H9 (cell line): ENCODE data around the gene NCLN. TPM values are rescaled to one million over a fixed set of nuclear protein-coding genes. Genes with fewer than 3 reads are reported as not detected.

ENCODE experiments used
- DNase-seq: peaks from one replicate; pipeline ENCODE4 v3.0.0-alpha.2; 2017
- H2AFZ ChIP-seq: one replicate; pipeline ENCODE4 v1.6.1; 2013; ENCODE audit warnings: mild to moderate bottlenecking, low read length, control low read depth, moderate library complexity
- H2AK5ac ChIP-seq: 2 replicates; pipeline ENCODE4 v1.6.1; 2013; ENCODE audit warnings: low read length, control low read depth, mixed read lengths; ENCODE audit not compliant: insufficient read length
- H2BK120ac ChIP-seq: one replicate; pipeline ENCODE4 v1.6.1; 2013; ENCODE audit warnings: low read depth, mild to moderate bottlenecking, low read length, control low read depth, inconsistent platforms; ENCODE audit not compliant: poor library complexity, severe bottlenecking
- H2BK12ac ChIP-seq: 2 replicates; pipeline ENCODE4 v1.6.1; 2013; ENCODE audit warnings: low read length, control low read depth, mixed read lengths, low read depth; ENCODE audit not compliant: insufficient read length
- H2BK15ac ChIP-seq: 2 replicates; pipeline ENCODE4 v1.6.1; 2013; ENCODE audit warnings: low read depth, low read length, control low read depth
- H2BK20ac ChIP-seq: one replicate; pipeline ENCODE4 v1.6.1; 2013; ENCODE audit warnings: low read depth, mild to moderate bottlenecking, low read length, control low read depth, inconsistent platforms; ENCODE audit not compliant: poor library complexity, severe bottlenecking
- H2BK5ac ChIP-seq: 2 replicates; pipeline ENCODE4 v1.6.1; 2013; ENCODE audit warnings: low read length, control low read depth, mixed read lengths; ENCODE audit not compliant: insufficient read length
- H3K14ac ChIP-seq: 2 replicates; pipeline ENCODE4 v1.6.1; 2013; ENCODE audit warnings: low read length, control low read depth; ENCODE audit not compliant: insufficient read depth
- H3K18ac ChIP-seq: 2 replicates; pipeline ENCODE4 v1.6.1; 2013; ENCODE audit warnings: low read depth, mild to moderate bottlenecking, mixed read lengths, low read length, control low read depth; ENCODE audit not compliant: insufficient read length
- H3K23ac ChIP-seq: 2 replicates; pipeline ENCODE4 v1.6.1; 2013; ENCODE audit warnings: low read length, control low read depth, mixed read lengths, low read depth; ENCODE audit not compliant: insufficient read length
- H3K23me2 ChIP-seq: 2 replicates; pipeline ENCODE4 v1.6.1; 2013; ENCODE audit warnings: low read depth, mild to moderate bottlenecking, mixed read lengths, low read length, control low read depth; ENCODE audit not compliant: insufficient read length, poor library complexity, severe bottlenecking
- H3K27ac ChIP-seq: 2 replicates; pipeline ENCODE4 v1.5.1; 2013; ENCODE audit warnings: low read length, control low read depth, mixed read lengths, low read depth; ENCODE audit not compliant: insufficient read length
- H3K27me3 ChIP-seq: 2 replicates; pipeline ENCODE4 v1.6.1; 2013; ENCODE audit warnings: low read length, control low read depth, inconsistent platforms; ENCODE audit not compliant: insufficient read depth
- H3K4ac ChIP-seq: 2 replicates; pipeline ENCODE4 v1.6.1; 2013; ENCODE audit warnings: low read depth, mild to moderate bottlenecking, control low read depth, inconsistent platforms, low read length, moderate library complexity
- H3K4me1 ChIP-seq: 2 replicates; pipeline ENCODE4 v1.6.1; 2013; ENCODE audit warnings: low read length, control low read depth, inconsistent platforms; ENCODE audit not compliant: insufficient read depth
- H3K4me2 ChIP-seq: 2 replicates; pipeline ENCODE4 v1.6.1; 2013; ENCODE audit warnings: low read length, control low read depth, mixed read lengths; ENCODE audit not compliant: insufficient read length, insufficient read depth
- H3K56ac ChIP-seq: 2 replicates; pipeline ENCODE4 v1.6.1; 2013; ENCODE audit warnings: low read depth, mild to moderate bottlenecking, mixed read lengths, low read length, control low read depth; ENCODE audit not compliant: insufficient read length
- H3K79me1 ChIP-seq: 2 replicates; pipeline ENCODE4 v1.6.1; 2013; ENCODE audit warnings: low read depth, mild to moderate bottlenecking, moderate library complexity, low read length, control low read depth, inconsistent platforms; ENCODE audit not compliant: insufficient read depth, poor library complexity, severe bottlenecking
- H3K79me2 ChIP-seq: 2 replicates; pipeline ENCODE4 v1.6.1; 2013; ENCODE audit warnings: low read length, control low read depth, inconsistent platforms; ENCODE audit not compliant: insufficient read depth
- H3K9ac ChIP-seq: 2 replicates; pipeline ENCODE4 v1.6.1; 2013; ENCODE audit warnings: low read length, control low read depth, mixed read lengths; ENCODE audit not compliant: insufficient read length; ENCODE audit errors: extremely low read depth
- H3K9me3 ChIP-seq: one replicate; pipeline ENCODE4 v1.6.1; 2013; ENCODE audit warnings: low read depth, low read length, inconsistent platforms; ENCODE audit not compliant: control insufficient read depth
- H3T11ph ChIP-seq: one replicate; pipeline ENCODE4 v1.6.1; 2013; ENCODE audit warnings: mild to moderate bottlenecking, low read length, control low read depth, inconsistent platforms
- H4K20me1 ChIP-seq: one replicate; pipeline ENCODE4 v1.6.1; 2013; ENCODE audit not compliant: control insufficient read depth, insufficient read length, insufficient read depth
- H4K5ac ChIP-seq: 2 replicates; pipeline ENCODE4 v1.6.1; 2013; ENCODE audit warnings: low read depth, mild to moderate bottlenecking, mixed read lengths, low read length, control low read depth; ENCODE audit not compliant: insufficient read length
- H4K8ac ChIP-seq: replicated peaks from 2 replicates; pipeline ENCODE4 v1.6.1; 2013; ENCODE audit warnings: low read length, control low read depth, mixed read lengths, low read depth; ENCODE audit not compliant: insufficient read length
- H4K91ac ChIP-seq: 2 replicates; pipeline ENCODE4 v1.6.1; 2013; ENCODE audit warnings: low read depth, mild to moderate bottlenecking, moderate library complexity, mixed read lengths, low read length, control low read depth; ENCODE audit not compliant: insufficient read length
- H3K27ac Mint-ChIP-seq, 3 experiments: 2 replicates in 2 of 3; 3 replicates in 1 of 3; pipeline ENCODE4 v1.8.0; 2020 to 2021; ENCODE audit warnings: mixed read lengths in 3 of 3, mild to moderate bottlenecking in 1 of 3, moderate library complexity in 1 of 3
- H3K27me3 Mint-ChIP-seq: 2 replicates; pipeline ENCODE4 v1.8.0; 2021; ENCODE audit warnings: low read depth, mild to moderate bottlenecking, moderate library complexity, mixed read lengths
- H3K36me3 Mint-ChIP-seq, 3 experiments: 2 replicates in 2 of 3; 3 replicates in 1 of 3; pipeline ENCODE4 v1.8.0; 2020 to 2021; ENCODE audit warnings: low read depth in 3 of 3, mixed read lengths in 3 of 3; ENCODE audit not compliant: insufficient read depth in 1 of 3
- H3K4me1 Mint-ChIP-seq, 2 experiments: 2 replicates each; pipeline ENCODE4 v1.8.0; 2020; ENCODE audit warnings: mixed read lengths in 2 of 2
- H3K4me3 Mint-ChIP-seq, 2 experiments: 2 replicates in 1 of 2; 3 replicates in 1 of 2; pipeline ENCODE4 v1.8.0; 2020 to 2021; ENCODE audit warnings: mild to moderate bottlenecking in 2 of 2, mixed read lengths in 2 of 2, moderate library complexity in 1 of 2
- H3K9me3 Mint-ChIP-seq, 2 experiments: 2 replicates in 1 of 2; 3 replicates in 1 of 2; pipeline ENCODE4 v1.8.0; 2020; ENCODE audit warnings: mild to moderate bottlenecking in 2 of 2, mixed read lengths in 2 of 2, moderate library complexity in 1 of 2
- CTCF ChIP-seq: fragments of 200-600 bp; sonication (generic); conservative IDR thresholded peaks from 3 replicates; pipeline ENCODE4 v1.8.0; 2021; ENCODE audit warnings: antibody characterized with exemption, mild to moderate bottlenecking
- WGBS: extraction: QIAGEN DNeasy Blood & Tissue Kit; methylation state at CpG from one replicate; pipeline ENCODE4 v1.1.7; 2013; ENCODE audit warnings: missing lambda C conversion rate, low lambda C conversion rate, mixed read lengths; ENCODE audit not compliant: insufficient read length; ENCODE audit errors: extremely low coverage; 5-methylcytosine and 5-hydroxymethylcytosine counted together
- total RNA-seq: library from RNA; stranded (reverse); gene quantifications from 2 replicates; pipeline ENCODE4 v1.2.1, GENCODE V29; 2021

NCLN gene
- total RNA-seq, 1 experiment from 2014 or later: 94.8 TPM

GRCh38 chr19:3253270-3253669 is 67.5 kb downstream of the NCLN start:
- Mint-ChIP-seq H3K27ac (no peak overlapping the region; a peak in 1 of 7 replicates), H3K4me1 (peaks cover 2 to 12% of the 10 kb centered on the region in 2 experiments; a peak in 3 of 4 replicates), H3K36me3 (peaks cover 8 to 34% (median 32%) of the 10 kb centered on the region in 3 experiments), H3K9me3 (no peaks in the 10 kb centered on the region; a peak in 2 of 5 replicates), H3K27me3 (peaks cover 19% of the 10 kb centered on the region), H3K4me3 (no peak overlapping the region)
- no peak overlapping the region for H2BK12ac ChIP-seq
- H3K18ac ChIP-seq: no peak overlapping the region
- H3K14ac ChIP-seq: no peak overlapping the region
- no peak overlapping the region for H2AFZ ChIP-seq
- H3K56ac ChIP-seq: no peak overlapping the region
- no peak overlapping the region for H4K91ac ChIP-seq
- H3K79me1 ChIP-seq: no peaks in the 10 kb centered on the region
- H3K4me2 ChIP-seq: no peak overlapping the region
- no peak overlapping the region for H3K9ac ChIP-seq
- H3T11ph ChIP-seq: no peak overlapping the region
- TF ChIP-seq CTCF: peak; percentile 35; the same call in 2 of the 3 replicates
- H3K27ac ChIP-seq: no peak overlapping the region
- no CpG with 5 or more reads among the region's 3 CpGs for WGBS
- no peak overlapping the region for H2BK15ac ChIP-seq
- H3K23me2 ChIP-seq: no peaks in the 10 kb centered on the region
- no peak overlapping the region for H2BK5ac ChIP-seq
- no peaks in the 10 kb centered on the region for H4K20me1 ChIP-seq
- H3K9me3 ChIP-seq: no peaks in the 10 kb centered on the region
- H4K5ac ChIP-seq: no peak overlapping the region
- H3K27me3 ChIP-seq: no peaks in the 10 kb centered on the region
- H3K79me2 ChIP-seq: no peaks in the 10 kb centered on the region
- no peak overlapping the region for H2BK120ac ChIP-seq
- no peak overlapping the region for H3K4ac ChIP-seq
- H3K23ac ChIP-seq: no peak overlapping the region
- DNase-seq: no peak
- no peaks in the 10 kb centered on the region for H3K4me1 ChIP-seq
- no peak overlapping the region for H2AK5ac ChIP-seq
- no peak overlapping the region for H4K8ac ChIP-seq
- no peak overlapping the region for H2BK20ac ChIP-seq
